ENCODE measurements around the gene PROP1.
"Not testable (repeated sequence)": the region's sequence is repeated elsewhere in the genome, so short reads cannot be mapped to it uniquely, and the experiment has no call there.

The PROP1 gene

DNA sequence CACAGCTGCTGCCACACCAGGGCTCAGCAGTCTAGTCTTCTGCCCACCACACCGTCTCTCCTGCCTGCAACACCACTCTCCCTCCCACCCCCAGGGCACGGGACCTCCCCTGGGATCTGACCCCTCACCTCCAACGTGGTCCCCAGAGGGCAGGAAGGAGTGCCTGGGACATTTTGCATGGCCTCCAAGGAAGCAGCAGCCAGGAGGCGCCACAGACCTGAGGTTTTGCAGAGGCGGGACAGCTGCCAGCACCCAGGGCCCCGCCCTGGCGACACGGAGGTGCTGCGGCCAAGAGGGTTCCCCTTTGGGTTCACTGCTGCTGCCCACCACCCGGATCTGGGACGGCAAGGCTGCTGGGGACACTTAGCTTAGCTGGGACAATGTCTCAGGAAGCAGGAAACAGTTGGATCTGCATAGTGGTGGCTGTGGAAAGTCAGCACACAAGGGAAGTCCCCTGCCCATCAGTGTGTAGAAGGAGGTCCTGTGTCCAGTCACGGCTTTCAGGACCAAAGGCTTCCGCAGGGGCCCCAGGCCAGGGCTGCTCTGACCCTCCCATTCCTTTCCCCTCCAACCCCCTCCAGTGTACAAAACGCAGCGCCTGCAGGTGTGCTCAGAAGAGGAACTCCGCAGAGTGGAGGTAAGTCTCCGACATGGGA, 13.8 kb downstream of the PROP1 start:
- peak; percentile 18 for DNase-seq

DNA sequence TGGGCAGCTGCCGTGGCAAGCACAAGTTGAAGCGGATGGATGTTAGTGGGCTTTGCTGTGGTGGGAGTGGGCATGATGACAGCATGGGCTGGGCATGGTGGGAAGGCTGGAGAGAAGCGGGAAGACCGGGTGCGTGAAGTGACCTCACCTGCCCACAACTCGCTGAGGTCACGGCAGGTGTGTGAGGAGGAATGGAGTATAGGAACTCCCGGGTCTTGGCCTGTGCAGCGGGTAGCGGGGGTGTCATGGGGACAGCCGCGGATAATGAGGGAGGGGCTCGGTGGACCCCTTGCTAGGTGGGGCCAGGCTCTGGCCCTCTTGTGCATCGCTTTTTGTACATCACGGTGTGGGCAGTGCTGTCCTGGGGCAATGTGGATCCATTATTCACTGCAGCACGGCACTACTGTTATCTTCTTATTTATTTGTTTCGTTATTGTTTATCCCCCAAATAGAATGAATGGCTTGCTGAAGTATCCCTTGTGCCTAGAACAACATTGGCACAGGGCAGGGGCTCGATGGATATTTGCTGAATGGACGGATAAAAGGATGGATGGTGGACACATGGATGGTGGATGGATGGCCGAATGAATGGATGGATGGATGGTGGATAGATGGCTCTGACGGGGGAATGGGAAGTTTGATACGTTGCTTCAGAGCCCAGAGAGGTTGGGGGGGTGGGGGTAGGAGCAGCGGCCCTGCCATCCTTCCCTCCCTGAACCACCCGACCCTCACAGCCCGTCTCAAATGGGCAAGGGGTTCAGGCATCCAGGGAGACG, 14.6 kb downstream of the PROP1 start:
- no peak for DNase-seq

DNA sequence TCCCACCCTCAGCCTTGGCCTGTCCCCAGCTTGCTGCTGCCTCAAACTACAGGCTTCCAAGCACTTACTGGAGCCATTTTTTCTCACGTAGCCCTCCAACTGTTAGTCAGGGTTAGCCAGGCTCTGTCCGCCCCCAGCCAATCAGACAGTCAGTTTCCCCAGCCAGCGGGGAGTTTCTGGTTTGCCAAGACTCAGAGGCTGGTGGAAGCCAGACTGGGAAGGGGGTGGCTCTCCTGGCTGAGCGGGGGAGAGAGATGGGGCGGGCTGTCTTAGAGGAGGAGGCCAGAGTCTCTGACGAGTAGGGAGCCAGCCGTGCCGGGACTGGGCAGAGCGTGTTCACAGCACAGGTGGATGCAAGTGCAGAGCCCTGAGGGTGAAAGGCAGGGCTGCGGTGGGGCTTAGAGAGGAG, 15.3 kb downstream of the PROP1 start:
- no peak for DNase-seq

GRCh38 chr5:177977600-177977999, 18.4 kb downstream of the PROP1 start:
- DNase-seq = not testable (repeated sequence)

GRCh38 chr5:177973066-177973635, 22.9 kb downstream of the PROP1 start:
- DNase-seq = no peak

- no peak for DNase-seq
Observed at GRCh38 chr5:177972613-177973012, 23.4 kb downstream of the PROP1 start.

DNA sequence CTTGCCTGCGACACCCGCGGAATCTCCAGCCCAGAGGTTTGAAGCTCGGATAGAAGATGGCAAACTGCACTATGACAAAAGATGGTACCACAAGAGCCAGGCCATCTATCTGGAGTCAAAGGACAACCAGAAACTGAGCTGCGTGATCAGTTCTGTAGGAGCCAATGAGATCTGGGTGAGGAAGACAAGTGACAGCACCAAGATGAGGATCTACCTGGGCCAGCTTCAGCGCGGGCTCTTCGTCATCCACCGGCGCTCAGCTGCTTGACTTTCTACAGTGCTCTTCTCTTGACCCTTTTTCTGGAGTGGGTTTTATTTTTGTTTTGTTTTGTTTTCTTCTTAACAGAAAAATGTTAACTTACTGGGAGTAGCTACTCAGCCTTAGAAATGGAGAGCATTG, 24.0 kb downstream of the PROP1 start:
- DNase-seq = not testable (repeated sequence)

DNA sequence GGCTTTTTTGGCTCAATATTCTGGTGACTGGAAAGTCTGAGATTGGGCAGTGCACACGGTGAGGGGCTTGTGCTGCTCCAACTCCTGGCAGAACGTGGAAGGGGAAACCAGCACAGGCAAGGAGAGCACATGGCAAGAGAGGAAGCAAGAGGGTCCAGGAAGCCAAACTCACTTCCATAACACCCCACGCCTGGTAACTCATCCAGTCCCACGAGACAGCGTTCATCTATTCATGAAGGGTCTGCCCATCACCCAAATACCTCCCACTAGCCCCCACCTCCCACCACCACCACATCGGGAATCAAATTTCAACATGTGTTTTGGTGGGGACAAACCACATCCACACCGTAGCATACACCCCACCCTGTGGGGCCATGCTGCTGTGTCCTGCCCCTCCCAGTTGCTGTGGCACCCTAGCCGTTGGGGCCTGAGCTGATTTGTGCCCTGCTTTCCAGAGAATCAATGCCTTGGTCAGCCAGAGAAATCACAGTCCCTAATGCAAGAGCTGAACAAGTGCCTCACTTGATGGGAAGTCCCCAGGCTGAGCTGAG, 27.3 kb downstream of the PROP1 start:
- DNase-seq = no peak

GRCh38 chr5:177967221-177967887, 28.7 kb downstream of the PROP1 start:
- no peak for DNase-seq

DNA sequence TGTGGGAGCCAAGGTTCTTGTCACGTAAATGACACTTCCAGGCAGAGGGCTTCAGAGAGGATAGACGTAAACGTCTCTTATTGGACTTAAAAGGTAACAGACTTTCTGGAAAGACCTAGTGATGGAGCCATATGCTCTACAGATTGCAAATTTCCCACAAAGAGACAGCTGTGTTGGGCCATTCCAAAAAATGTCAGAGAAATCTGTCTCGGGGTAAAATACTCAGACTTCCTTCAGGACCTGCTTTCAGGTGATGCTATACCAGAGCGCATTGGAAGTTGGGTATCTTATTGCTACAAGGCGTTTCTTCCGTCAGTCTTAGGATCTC, 29.2 kb downstream of the PROP1 start:
- no peak for DNase-seq

GRCh38 chr5:177966009-177966838, 29.8 kb downstream of the PROP1 start:
- no peak for DNase-seq

DNA sequence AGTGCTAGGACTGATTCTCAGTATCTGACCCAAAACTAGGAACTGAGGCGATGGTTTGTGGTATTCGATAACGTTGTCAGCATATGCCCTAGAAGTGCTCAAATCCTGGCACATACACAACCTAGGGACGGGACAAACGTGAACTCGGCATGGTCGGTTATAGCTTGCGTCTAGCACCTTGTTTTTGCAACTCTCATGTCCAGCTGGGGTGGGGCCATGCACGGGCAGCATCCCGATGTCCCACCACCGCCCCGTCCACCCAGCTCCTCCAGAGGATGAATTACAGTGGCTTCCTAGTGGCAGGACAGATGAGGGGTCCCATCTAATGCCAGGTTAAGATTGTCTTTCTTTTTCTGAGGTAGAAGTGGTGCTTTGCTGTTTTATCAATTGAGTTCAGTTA, 31.6 kb downstream of the PROP1 start:
- no peak for DNase-seq

DNA sequence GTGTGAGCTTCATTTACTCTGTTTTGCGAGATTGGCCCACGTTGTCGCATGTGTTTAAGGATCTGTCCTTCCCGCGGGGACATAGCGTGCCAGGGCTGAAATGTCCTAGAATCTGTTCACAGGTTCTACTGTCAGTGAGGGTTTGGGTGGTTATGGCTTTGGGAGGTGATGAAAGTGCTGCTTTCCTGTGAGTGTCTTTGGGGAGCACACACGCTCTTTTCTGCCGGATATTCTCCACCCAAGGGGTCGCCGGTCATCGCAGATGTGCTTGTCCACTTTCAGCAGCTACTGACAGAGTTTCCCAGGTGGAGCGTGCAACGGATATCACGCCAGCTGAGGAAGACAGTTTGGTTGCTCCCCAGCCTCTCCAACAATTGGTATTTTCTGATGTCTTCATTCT, 32.1 kb downstream of the PROP1 start:
- no peak for DNase-seq

GRCh38 chr5:177959315-177959714, 36.7 kb downstream of the PROP1 start:
- no peak for DNase-seq

DNA sequence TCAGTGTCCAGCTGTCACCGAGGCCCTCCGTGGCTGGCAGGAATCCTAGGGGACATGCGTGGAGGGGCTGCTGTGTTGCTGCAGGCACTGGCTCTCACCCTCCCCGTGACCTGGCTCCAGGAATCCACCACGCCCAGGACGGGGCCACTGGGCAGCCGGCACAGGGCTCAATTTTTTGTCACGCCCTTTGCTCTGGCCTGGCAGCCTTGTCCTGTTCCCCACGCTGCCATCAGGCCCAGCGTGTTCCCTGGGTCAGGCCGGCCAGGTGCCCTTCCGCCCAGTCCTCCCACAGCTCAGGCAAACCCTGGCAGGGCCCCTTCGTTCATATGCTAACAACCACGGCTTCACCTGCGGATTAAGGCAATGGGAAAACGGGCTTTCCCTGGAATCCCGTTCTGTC, 37.3 kb downstream of the PROP1 start:
- DNase-seq = no peak

- DNase-seq = no peak
Observed at GRCh38 chr5:177957241-177957640, 38.8 kb downstream of the PROP1 start.

DNA sequence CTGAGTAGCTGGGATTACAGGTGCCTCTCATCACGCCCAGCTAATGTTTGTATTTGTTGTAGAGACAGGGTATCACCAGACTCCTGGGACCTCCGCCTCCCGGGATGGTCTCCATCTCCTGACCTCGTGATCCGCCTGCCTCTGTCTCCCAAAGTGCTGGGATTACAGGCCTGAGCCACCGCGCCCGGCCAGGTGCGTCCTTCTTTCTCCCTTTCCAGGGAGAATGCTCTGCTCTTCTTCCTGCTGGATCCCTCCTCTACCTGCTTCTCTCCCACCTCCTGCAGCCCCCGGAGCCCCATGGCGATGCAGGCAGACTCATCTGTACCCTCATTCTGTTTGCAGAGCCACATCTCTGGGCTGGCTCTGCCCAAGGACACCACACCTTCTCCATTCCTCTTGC, 42.9 kb downstream of the PROP1 start:
- DNase-seq = not testable (repeated sequence)

DNA sequence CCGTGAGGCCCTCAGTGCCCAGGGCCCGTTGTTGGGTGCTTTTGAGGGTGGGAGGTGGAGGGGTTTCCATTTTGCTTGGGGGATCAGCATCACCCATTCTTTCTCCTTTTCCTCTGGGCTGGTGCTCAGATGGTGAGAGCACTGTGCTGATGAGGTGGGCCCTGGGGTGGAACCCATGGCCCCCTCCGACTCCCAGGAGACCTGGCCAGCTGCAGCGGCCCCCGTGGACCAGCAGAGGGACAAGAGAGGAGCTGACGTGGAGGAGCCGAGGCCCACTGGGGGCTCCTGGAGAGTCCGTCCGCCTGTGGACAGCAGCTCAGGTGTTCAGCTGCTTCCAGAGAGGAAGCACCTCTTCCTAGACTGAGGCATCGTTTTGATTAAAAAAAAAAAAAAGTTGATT, 46.4 kb downstream of the PROP1 start:
- DNase-seq = not testable (repeated sequence)

- DNase-seq = not testable (repeated sequence)
Observed at GRCh38 chr5:177949065-177949464, 47.0 kb downstream of the PROP1 start.

DNA sequence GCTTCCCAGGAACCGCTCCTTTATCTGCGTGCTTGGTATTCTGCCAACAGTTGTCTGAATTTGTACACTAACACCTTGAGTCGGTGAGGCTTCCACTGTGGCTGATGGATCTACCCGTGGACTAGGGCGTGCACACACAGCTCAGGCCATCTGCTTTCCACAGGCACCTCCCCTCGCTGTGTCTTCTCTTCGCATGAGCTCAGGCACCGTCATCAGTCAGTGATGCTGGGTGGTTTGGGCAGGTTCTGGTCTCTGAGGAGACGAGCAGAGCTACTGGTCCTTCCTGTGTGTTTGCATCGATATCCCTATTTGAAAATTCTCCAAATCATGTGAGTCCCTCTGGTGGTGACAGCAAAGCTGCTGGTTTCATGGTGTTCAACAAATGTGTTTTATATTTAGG, 48.1 kb downstream of the PROP1 start:
- peak; percentile 37 for DNase-seq

DNA sequence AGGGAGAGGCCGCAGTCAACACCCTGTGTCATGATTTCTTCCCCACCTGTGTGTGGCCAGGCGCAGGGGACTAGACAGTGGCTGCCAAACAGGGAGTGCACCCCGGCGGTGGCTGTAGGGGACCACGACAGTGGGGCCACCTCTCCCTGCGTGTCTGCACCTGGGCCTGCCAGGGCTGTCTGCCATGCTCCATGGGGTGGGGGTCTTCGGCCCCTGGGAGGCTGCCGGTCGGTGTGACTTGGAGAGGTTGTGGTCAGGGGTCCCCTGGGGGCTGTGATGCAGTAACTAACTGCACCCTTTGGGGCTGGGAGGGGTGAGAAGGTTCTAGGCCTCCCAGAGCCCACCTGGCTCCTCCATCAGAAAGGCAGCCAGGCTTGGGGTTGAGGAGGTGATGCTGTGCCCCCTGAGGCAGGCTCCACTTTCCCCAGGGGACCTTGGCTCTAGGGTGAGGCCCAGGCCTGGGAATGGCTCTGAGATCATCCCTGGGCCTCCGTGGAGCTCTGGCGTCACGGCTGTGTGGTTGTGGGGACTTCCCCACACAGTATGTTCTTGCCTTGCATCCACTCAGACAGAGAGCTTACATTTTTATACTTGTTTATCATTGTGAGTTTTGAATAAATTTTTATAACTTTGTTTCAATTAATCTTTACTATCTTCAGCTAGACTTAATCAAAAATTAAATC, 50.3 kb downstream of the PROP1 start:
- DNase-seq = not testable (repeated sequence)

GRCh38 chr5:177945145-177945544, 50.9 kb downstream of the PROP1 start:
- DNase-seq = not testable (repeated sequence)
